HG02798 (cell line): ENCODE measurements around the gene ZFP62.

Source experiments
- ATAC-seq: cut with Tn5 transposase; IDR thresholded peaks from one replicate; pipeline ENCODE4 v1.9.1; 2021; ENCODE audit warnings: mild to moderate bottlenecking; ENCODE audit not compliant: unreplicated experiment, poor library complexity

The ZFP62 gene

DNA sequence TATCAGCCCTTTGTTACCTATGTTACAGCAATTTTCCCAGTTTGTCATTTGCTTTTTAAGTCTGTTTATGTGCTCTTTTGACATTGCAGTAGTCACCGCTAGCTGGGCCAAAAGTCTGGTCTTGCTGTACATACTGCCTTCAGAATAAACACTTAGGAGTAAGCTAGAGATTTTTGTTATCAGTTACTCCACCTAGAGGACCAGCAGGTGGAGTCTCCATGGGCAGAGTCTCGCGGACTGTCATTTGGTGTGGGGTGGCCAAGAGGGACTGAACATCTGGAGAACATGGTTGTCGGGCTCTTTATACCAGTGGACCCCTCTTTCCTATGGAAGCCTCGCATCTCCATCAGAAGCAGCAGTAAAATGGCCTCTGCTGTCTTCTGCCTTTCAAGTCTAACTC is 47.7 kb downstream of the ZFP62 start:
- no peak for ATAC-seq

DNA sequence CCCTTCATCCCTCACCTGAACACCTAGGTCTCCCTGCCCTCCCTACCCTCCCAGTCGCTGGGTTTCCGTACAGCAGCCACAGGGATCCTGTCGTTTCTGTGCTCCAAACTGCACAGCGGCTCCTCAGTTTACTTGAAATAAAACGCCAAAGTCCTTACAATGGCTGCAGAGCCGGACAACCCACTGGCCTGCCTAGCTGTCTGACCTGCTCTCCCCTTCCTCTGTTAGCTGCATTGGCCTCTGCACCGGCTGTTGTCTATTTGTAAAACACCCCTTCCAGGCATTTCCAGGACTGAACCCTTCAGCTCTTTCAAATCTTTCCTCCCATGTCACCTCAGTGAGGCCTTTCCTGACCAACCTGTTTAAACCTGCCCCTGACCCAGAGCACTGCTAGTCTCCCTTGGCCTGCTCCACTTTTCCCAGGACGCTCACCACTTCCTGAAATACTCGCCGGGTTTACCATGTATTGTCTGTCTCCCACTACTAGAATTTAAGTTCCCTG is 49.4 kb downstream of the ZFP62 start:
- no peak for ATAC-seq

DNA sequence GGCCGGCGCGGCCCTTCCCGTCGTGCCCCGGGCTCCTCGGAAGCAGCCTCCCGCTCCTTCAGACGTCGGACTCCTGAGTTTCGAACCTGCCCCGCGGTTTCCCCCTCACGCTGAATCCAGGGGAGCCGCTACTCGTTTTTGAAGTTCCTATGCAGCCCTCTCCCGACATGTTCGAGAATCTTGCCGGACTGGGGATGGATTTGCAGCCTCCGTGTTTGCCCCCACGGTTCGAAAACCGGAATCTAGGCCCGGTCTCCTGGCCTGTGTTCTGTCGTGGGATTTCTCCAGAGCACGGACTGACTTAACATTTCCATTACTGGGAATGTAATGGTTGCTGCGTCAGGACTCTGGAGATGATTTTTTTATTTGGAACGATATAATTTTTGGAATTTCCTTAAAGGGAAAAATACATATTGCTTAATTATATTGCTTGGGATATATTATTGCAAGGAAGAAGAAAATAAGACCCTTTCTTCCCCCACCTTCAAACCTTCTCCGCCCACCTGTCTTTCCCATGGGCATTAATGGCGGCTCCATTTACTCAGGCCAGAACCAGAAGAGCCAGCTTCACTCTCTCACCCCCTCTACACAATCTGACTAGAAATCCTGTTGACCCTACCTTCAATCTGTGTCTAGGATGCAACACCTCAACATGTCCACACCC is 50.0 kb downstream of the ZFP62 start:
- no peak for ATAC-seq

DNA sequence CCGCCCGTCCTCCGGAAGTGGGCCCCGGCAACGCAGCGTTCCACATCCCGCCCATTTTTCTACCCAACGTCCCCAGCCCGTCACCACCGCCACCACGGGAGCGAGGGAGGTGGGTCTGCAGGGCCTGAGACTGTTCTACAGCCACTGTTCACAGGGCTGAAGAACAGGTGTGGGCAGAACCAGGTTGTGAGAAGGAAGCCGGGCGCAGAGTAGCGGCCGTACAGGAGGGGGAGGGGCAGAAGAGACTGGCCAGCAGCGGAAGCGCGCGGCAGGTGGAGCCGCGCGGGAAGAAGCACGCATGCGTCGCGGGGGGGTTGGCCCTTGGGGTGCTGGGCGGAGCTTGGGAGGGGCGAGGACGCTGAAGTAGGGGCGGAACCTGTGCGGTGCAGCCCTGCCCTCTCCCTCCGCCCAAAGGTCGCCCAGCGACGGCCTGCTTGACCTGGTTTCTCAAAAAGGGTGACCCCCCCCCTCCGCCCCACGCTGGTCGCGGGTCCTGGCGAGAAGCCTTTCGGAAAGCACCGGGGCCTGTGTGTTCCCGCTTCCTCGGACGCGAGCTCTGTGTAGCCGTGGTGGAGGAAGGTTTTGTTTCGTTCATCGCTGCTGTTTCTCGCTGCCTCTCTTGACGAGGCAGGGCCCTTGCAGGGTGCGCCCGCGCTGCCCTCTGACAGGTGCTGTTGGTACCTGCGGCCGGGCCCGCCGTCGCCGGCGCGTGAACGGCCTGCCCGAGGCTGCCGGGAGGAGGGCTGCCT is 50.7 kb downstream of the ZFP62 start:
- peak; percentile 76 for ATAC-seq

DNA sequence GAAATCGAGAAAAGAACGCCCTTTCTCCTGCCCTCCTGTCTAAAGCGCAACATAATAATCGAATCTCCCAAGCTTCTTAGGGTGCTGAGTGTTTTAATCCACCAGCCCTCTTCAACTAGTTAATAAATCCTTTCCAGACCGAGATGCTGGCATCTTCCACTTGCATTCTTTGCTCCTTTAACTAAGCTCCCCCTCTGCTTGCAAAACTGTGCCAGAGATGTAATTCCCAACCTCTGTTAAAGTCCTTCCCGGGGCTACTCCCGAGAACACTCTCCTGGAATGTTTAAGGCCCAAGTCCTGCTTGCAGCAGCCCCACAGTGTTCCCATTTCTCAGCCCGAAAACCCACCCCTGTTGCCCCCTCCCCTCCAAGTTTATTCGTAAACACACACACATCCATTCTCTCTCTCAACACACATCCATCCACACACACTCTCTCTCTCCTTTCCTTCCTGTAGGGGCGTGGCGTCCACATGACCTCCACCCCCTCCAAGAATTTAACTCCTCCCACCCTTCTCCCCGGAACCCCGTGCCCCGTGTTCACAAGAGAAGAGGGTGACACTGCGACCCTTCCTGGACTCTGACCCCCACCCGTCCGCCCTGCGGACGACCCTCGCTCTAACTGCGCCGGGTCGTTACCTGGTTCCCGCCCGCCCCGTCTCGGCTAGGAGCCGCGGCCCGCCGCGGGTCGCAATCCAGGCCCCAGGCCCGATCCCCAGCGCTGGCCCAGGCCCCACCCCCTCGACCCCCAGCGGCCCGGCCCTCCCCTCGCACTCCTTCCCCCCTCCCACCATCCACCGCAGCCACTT is 51.5 kb downstream of the ZFP62 start:
- ATAC-seq = peak; percentile 64

DNA sequence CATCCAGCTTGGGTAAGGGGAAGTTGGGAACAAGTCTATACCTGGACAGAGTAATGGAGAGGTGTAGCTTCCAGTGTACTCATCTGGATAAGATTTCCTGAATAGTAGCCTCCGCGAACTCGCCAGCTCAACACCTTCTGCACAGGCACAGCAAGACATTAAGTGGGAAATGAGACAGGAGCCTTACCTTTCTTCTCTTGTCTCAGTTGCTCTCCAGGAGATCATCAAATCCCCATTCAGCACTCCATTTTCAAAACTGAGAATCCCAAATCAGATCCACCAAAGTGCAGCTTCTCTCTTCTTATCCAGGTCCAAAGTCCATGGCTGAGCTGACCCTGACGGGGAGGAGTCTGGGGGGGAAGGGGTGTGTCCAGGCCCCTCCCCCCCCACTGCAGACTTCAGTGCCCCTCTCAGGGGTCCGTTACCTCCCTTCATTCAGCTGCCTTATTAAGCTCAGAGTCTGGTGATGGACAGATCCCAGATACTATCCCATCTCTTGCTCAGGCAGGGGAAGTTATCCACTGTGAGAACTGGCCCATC is 52.5 kb downstream of the ZFP62 start:
- ATAC-seq = no peak

DNA sequence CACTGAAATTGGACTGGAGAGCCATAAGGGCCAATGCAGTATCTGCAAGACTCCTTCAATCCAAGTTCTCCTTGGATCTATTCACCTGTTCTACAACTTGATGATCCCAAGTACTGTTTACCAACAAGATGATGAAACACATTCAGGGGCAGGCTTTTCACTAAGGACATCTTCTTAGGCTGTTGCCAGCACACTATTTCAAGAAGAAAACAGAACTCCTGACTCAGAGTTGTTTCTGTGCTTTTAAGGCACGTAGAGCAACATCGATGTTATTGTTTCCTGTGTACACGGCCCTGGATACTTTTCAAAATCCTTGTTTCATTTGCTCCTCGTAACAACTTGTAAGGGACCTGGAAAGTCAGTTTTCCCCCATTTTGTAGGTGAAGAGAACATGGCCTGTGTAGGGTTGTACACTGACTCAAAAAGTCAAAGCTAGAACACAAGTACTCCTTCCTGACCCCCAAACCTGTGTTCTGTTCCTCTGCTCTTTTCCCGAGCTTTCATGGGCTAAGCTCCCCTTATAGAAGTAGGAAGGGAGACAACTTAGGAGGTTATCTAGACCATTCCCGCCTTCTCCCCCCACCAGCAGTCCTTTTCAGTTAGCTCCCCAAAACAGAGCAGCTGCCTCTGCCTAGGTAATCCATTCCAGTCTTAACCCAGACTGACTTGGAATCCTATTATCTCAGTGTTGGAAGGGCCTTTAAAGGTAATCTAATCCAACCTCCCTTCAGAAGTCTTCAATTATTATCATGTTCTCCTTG is 53.2 kb downstream of the ZFP62 start:
- ATAC-seq = no peak

DNA sequence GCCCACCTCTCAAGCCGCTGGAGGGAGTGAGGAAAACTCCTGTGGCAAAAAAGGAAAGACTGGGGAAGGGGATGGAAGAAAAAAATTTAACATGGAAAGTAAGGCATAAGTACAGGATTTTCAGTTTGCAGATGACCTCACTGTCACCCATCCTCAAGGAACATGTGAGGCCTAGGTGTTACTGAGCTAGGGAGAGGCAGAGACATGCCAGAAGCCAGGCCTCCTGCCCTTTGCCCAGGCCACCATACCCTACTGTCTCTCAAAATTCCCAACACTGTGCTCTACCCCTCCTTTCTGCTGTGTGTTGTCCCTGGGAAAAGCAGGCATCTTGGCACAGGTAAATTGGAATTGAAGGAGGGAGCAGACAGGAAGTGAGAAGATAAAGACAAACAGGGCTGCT is 54.0 kb downstream of the ZFP62 start:
- ATAC-seq = no peak

DNA sequence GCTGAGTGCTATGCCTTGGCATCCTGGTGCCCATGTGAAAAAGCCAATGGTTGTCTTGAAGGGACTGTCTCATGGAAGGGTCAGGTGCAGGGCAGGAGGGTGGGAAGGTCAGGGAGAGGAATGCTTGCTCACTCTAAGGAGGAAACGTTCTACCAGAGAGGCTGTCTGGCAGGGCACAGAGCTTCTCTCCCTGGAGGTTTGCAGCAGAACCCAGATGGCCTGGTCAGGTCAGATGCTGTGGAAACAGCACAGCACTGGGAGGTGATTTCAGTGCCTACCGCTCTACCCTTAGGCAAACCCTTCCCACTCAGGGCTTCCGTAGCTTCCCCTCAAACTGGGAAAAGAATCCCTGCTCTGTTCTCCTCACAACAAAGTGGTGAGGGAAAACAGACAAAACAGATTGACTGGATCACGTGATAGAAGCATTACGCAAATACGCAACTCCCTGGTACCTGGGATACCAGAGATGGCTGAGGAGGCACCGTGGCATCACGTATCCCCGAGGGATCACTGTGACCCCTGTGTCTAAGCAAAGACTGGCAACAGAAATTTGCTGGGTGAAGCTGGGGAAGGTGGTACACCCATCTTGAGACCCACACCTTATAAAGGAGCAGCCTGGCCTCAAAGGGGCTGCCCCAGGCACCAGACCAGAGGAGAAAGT is 54.6 kb downstream of the ZFP62 start:
- ATAC-seq = no peak

DNA sequence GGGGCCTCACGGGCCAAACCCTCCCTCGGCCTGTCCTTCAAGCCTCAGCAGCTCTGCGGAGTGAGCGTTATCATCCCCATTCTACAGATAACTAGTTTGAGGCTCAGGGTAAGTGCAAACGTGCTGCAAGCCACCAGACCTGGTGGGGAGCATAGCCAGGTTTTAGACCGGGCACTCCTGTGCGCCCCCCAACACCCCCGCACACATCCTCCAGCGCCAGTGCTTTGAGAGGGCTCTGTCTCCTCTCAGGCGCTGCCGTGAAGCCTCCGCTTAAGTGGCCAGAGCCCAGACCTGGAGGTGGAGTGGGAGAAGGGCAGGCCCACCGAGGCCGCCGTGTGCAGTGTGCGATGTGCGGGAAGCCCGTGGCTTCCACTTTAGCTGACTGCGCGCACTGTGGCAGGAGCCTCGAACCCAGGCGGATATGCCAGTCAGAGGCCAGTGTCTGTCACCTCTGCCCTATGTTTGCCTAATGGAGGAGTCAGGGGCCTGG is 56.9 kb downstream of the ZFP62 start:
- no peak for ATAC-seq

DNA sequence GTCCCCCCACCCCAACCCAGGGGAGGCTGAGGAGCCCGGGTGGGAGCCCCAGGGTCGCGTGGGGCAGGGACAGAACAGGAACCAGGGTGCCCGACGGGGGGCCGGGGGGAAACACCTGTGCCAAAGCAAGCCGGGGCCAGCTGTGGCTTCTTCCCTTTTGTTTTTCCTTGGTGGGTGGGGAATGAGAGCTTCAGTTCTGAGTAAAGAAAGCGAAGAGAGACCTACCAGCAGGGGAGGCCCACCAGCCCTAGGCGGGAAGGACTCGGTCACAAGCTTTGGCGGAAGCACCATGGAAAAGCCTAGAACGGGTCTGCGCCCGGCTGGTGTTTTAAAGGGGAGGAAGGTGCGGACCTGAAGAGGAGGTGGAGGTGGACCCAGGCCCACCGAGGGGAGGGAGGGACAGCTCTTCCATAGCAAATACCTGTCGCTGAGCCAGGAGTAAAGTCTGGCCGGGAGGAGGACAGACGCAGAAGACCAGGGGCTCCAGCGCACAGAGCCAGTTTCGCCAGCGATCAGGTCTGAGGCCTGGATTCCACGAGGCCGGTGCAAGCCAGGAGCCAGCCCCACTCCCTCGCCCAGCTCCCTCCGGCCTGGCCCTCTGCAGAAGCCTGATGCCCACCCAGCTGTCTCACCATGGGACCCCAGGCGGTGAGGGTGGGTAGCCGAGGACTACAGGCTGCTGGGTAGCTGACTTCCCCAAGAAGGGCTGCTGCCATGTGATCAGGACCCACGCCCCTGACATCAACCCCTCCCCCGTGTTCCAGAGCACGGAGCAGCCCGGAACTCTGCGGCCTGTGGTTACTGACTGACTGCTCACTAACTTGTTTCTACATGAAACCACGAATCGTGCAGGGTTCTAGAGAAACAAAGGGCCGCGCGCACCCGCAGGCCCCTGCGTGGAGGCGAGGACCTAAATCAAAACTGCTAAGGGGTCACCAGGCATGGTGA is 57.6 kb downstream of the ZFP62 start:
- peak; percentile 68 for ATAC-seq

DNA sequence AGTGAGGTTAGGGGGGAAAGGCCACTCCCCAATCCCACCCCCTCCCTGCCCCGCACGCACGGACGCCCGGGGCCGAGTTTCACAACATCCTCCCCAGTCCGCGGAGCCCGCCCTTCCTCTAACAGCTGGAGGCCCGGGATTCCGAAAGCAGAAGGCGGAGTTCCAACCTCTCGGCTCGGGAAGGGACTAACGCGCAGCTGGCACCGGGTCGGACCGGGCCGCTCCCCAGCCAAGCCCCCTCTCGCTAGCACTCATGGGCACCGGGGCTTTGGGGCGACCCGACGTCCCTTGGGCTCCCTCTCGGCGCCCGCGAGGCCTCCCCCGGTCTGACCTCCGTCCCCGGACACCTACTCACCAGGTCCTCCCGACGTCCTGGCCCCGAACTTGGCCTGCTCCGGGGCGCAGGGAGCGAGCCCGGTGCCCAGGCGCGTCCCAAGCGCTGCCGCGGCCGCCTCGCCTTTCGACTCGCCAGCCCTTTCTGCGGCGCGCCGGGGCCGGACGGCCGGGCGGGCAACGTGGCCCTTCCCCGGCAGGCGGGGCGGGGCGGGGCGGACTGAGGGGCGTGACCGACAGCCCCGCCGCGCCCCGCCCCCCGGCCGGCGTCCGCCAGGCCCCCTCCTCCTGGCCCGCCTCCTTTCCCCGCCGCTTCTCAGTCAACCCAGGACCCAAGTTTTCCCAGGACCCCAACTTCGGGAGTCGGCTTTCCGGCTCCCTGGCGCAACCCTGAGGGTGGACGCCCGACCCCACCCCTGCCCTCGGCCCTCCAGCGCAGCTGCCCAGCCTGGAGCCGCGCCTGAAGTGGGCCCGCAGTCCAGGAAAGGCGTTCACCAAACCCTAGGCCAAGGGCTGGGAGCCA is 58.5 kb downstream of the ZFP62 start, which contains the start of gene MGAT1:
MGAT1 (minus strand) TSS at position 482 of the 856 bp plus-strand sequence. CDS start 9,835 bp downstream, outside the sequence.
- peak; percentile 53 for ATAC-seq

DNA sequence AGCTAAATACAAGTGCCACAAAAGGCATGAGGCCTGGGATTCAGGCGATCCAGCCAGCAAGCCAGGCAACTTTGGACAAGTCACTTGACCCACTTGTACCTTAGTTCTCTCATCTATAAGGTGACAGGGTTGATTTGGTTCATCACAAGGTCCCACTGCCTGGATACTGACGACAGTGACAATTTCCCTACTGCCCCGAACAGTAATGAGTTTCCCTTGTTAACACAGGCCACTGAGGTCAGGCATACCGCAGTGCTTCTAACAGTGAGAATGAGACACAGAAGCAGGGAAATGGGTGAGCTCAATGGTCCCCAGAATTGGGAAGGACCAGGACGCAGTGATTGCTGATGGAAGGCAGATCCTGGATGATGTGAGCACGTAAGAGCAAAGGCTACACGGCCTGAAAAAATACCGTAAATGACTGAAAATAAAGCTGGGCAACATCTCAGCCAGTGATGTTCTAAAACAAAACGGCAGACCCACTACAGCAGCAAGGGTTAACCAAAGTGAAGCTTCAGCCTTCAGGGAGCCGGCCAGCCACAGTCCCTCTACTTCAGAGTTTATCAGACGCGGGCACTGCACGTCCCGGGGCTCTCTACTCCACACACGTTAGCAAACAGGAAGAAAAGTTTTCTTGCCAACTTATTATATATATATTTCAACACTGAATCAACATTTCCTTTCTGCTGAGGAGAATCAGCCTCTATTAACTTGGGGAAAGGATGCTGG is 59.3 kb downstream of the ZFP62 start:
- ATAC-seq = no peak

DNA sequence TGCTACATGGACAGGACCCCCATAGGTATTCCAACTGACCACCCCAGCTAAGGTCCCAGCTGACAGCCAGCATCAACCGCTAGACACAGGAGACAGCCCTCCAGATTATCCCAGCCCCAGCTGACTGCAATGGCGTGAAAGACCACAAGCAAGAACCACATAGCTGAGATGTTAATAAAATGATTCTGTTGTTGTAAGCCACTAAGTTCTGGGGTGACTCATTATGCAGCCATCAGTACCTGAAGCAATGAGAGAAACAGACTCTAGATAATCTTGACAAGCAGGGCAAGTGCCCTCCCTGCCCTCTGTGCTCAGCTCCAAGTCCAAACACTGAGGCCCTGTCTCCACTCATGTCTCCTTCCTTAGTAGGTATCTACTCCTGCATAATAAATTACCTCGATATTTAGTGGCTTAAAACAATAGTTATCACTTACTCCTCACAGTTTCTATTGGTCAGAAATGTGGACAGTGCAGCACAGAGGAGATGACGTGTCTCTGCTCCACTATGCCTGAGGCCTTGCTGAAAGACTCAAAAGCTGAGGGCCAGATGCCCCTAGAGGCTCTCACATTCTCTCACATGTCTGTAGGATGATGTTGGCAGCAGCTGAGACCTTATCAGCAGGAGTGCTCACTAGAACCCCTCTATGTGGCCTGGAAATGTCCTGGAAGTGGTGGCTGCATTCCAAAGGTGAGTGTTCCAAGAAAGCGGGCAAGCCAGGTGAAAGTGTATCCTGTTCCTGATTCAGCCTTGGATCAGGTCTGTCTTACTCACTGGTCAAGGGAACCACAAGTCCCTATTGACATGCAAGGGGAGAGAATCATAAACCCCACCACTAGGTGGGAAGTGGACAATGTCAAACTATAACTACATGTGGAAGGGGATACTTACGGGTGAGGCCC is 60.9 kb downstream of the ZFP62 start:
- ATAC-seq = no peak

DNA sequence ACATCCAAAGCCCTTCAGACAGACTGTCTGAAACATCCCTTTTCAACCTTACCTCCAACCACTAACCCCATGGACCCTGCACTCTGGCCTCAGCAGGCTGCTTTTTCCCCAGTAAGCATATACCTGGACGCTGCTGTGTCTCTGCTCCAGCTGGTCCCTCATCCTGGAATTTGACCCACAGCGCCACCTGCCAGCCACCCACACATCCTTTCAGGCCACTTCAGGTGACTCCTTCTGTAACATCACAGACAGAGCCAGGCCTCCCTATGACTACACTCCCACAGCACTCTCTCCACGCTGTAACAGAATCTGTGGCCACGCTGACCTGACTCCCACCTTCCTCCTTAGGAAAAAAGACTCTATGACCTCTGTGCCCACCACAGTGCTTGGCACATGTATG is 61.9 kb downstream of the ZFP62 start:
- ATAC-seq = no peak

DNA sequence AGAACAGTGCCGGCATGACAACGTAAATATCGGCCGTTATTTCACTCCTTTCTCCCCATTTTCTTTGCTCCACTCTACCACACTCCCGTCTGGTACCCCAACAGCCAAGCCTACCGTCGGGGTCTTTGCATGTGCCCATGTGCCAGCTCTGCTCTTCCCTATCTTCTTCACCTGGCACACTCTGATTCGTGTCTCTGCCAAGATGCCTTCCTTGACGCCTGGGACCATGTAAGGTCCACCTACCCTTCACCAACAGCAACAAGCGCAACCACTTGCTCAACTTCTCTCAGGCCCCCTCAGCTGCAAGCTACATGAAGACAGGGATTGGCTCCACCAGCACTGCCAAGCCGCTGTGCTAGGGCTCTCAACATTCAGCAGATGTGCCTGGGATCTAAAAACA is 62.9 kb downstream of the ZFP62 start:
- no peak for ATAC-seq
